Uterus (tissue), 2 donors: ENCODE results near the gene CCR2.

Experiments
- POLR2A ChIP-seq, 2 donors: fragments of 450-650 bp; IDR thresholded peaks; one replicate each; pipeline ENCODE4 v1.6.1; 2016; ENCODE audit warnings: antibody characterized with exemption in 2 of 2, mild to moderate bottlenecking in 1 of 2, moderate library complexity in 1 of 2
- TF ChIP-seq, protein P1 (sequence below), 4 experiments: fragments of 200-600 bp in 2 of 4; fragments of 450-650 bp in 2 of 4; sonication (generic) in 2 of 4; IDR thresholded peaks; one replicate each; pipeline ENCODE4 v1.5.1; 2016 to 2019; ENCODE audit warnings: antibody characterized with exemption in 4 of 4, mild to moderate bottlenecking in 2 of 4, moderate library complexity in 1 of 4

DNA sequence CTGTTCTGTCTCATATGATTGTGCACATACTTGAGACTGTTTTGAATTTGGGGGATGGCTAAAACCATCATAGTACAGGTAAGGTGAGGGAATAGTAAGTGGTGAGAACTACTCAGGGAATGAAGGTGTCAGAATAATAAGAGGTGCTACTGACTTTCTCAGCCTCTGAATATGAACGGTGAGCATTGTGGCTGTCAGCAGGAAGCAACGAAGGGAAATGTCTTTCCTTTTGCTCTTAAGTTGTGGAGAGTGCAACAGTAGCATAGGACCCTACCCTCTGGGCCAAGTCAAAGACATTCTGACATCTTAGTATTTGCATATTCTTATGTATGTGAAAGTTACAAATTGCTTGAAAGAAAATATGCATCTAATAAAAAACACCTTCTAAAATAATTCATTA is 21.9 kb downstream of the CCR2 start:
- TF ChIP-seq, protein P1, sequence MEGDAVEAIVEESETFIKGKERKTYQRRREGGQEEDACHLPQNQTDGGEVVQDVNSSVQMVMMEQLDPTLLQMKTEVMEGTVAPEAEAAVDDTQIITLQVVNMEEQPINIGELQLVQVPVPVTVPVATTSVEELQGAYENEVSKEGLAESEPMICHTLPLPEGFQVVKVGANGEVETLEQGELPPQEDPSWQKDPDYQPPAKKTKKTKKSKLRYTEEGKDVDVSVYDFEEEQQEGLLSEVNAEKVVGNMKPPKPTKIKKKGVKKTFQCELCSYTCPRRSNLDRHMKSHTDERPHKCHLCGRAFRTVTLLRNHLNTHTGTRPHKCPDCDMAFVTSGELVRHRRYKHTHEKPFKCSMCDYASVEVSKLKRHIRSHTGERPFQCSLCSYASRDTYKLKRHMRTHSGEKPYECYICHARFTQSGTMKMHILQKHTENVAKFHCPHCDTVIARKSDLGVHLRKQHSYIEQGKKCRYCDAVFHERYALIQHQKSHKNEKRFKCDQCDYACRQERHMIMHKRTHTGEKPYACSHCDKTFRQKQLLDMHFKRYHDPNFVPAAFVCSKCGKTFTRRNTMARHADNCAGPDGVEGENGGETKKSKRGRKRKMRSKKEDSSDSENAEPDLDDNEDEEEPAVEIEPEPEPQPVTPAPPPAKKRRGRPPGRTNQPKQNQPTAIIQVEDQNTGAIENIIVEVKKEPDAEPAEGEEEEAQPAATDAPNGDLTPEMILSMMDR (IDR thresholded peaks at IDR 0.05): no peak
- TF ChIP-seq POLR2A (IDR thresholded peaks at IDR 0.05): no peak
